Neural cell (in vitro differentiated cells): ENCODE data around the gene TRIM37.

Experiments
- EP300 ChIP-seq: fragments of 450-650 bp; conservative IDR thresholded peaks from 2 replicates; pipeline ENCODE4 v1.6.1; 2014; ENCODE audit warnings: antibody characterized with exemption, mild to moderate bottlenecking, moderate library complexity; ENCODE audit not compliant: poor library complexity, severe bottlenecking
- EZH2 ChIP-seq: fragments of 200-600, 300-800 bp; shearing (Covaris generic), sonication (generic); IDR thresholded peaks from 2 replicates; pipeline ENCODE4 v1.6.1; 2014; ENCODE audit warnings: antibody characterized with exemption, low read length, borderline replicate concordance, mild to moderate bottlenecking; ENCODE audit not compliant: insufficient read depth, poor library complexity, severe bottlenecking
- MXI1 ChIP-seq: fragments of 450-650 bp; conservative IDR thresholded peaks from 2 replicates; pipeline ENCODE4 v1.6.1; 2014; ENCODE audit warnings: antibody characterized with exemption, mild to moderate bottlenecking; ENCODE audit not compliant: poor library complexity, severe bottlenecking
- POLR2AphosphoS5 ChIP-seq: IDR thresholded peaks from 2 replicates; pipeline ENCODE4 v1.6.1; 2012
- RAD21 ChIP-seq: fragments of 450-650 bp; conservative IDR thresholded peaks from 2 replicates; pipeline ENCODE4 v1.6.1; 2014; ENCODE audit warnings: antibody characterized with exemption, mild to moderate bottlenecking, moderate library complexity
- SMC3 ChIP-seq: fragments of 450-650 bp; conservative IDR thresholded peaks from 2 replicates; pipeline ENCODE4 v1.6.1; 2014; ENCODE audit warnings: antibody characterized with exemption, mild to moderate bottlenecking, moderate library complexity; ENCODE audit not compliant: poor library complexity
- TAF1 ChIP-seq: IDR thresholded peaks from 2 replicates; pipeline ENCODE4 v1.6.1; 2012; ENCODE audit warnings: low read depth
- TF ChIP-seq, protein P1 (sequence below): fragments of 450-650 bp; IDR thresholded peaks from 2 replicates; pipeline ENCODE4 v1.5.1; 2014; ENCODE audit warnings: antibody characterized with exemption, mild to moderate bottlenecking, moderate library complexity; ENCODE audit not compliant: poor library complexity, severe bottlenecking
- TF ChIP-seq, protein P2 (sequence below): IDR thresholded peaks from 2 replicates; pipeline ENCODE4 v1.6.1; 2012; ENCODE audit warnings: borderline replicate concordance

DNA sequence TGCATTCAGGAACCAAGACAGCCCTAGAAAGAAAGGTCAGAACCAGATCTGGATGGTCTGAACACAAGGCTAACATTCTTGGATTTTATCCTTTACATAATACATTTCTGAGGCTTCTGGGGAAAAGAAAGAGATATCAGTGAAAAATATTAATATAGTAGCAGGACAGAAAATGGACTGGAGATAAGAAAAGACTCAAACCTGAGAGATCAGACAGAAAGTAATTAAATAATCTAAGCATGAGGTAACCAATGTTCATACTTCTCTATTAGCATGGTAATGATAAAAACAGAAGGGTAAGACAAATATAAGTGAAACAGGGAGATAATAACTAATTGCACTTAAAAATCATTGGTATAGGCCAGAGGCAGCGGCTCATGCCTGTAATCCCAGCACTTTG, 5.5 kb downstream of the TRIM37 start:
- no peak for TF ChIP-seq RAD21
- TF ChIP-seq POLR2AphosphoS5 = no peak
- TF ChIP-seq, protein P1, sequence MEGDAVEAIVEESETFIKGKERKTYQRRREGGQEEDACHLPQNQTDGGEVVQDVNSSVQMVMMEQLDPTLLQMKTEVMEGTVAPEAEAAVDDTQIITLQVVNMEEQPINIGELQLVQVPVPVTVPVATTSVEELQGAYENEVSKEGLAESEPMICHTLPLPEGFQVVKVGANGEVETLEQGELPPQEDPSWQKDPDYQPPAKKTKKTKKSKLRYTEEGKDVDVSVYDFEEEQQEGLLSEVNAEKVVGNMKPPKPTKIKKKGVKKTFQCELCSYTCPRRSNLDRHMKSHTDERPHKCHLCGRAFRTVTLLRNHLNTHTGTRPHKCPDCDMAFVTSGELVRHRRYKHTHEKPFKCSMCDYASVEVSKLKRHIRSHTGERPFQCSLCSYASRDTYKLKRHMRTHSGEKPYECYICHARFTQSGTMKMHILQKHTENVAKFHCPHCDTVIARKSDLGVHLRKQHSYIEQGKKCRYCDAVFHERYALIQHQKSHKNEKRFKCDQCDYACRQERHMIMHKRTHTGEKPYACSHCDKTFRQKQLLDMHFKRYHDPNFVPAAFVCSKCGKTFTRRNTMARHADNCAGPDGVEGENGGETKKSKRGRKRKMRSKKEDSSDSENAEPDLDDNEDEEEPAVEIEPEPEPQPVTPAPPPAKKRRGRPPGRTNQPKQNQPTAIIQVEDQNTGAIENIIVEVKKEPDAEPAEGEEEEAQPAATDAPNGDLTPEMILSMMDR = no peak
- no peak for TF ChIP-seq EZH2
- no peak for TF ChIP-seq SMC3
- no peak for TF ChIP-seq MXI1
- TF ChIP-seq EP300 = no peak
- TF ChIP-seq, protein P2, sequence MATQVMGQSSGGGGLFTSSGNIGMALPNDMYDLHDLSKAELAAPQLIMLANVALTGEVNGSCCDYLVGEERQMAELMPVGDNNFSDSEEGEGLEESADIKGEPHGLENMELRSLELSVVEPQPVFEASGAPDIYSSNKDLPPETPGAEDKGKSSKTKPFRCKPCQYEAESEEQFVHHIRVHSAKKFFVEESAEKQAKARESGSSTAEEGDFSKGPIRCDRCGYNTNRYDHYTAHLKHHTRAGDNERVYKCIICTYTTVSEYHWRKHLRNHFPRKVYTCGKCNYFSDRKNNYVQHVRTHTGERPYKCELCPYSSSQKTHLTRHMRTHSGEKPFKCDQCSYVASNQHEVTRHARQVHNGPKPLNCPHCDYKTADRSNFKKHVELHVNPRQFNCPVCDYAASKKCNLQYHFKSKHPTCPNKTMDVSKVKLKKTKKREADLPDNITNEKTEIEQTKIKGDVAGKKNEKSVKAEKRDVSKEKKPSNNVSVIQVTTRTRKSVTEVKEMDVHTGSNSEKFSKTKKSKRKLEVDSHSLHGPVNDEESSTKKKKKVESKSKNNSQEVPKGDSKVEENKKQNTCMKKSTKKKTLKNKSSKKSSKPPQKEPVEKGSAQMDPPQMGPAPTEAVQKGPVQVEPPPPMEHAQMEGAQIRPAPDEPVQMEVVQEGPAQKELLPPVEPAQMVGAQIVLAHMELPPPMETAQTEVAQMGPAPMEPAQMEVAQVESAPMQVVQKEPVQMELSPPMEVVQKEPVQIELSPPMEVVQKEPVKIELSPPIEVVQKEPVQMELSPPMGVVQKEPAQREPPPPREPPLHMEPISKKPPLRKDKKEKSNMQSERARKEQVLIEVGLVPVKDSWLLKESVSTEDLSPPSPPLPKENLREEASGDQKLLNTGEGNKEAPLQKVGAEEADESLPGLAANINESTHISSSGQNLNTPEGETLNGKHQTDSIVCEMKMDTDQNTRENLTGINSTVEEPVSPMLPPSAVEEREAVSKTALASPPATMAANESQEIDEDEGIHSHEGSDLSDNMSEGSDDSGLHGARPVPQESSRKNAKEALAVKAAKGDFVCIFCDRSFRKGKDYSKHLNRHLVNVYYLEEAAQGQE = no peak
- TF ChIP-seq TAF1 = no peak
